SH-SY5Y (cell line): ENCODE results near the gene RNF225.

Experiments used
- GATA2 ChIP-seq: IDR thresholded peaks from 2 replicates; pipeline ENCODE4 v1.6.1; 2011; ENCODE audit warnings: mild to moderate bottlenecking, low read depth, low read length
- GATA3 ChIP-seq: IDR thresholded peaks from 2 replicates; pipeline ENCODE4 v1.6.1; 2011; ENCODE audit warnings: low read depth, mild to moderate bottlenecking, low read length, moderate library complexity

Gene RNF225

DNA sequence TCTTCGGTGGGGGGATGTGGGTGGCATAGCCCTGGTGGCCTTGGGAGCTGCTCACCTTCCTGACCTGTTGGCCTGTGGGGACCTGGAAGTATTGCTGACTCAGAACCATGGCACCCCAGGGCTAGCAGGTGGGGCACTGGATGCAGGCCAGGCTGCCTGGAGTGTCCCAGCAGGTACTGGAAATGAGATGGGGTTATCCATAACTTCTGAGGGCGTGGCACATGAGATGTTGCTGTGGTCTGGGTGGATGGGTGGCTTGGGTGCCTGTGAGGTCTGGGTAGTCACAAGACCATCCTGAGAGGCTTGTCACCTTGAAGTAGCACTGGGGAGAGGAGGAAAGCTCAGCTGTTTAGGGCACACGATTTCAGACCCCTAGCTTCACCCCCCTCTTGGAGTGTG lies 636 bp upstream of the RNF225 start:
- TF ChIP-seq GATA2 = no peak
- TF ChIP-seq GATA3 = no peak

DNA sequence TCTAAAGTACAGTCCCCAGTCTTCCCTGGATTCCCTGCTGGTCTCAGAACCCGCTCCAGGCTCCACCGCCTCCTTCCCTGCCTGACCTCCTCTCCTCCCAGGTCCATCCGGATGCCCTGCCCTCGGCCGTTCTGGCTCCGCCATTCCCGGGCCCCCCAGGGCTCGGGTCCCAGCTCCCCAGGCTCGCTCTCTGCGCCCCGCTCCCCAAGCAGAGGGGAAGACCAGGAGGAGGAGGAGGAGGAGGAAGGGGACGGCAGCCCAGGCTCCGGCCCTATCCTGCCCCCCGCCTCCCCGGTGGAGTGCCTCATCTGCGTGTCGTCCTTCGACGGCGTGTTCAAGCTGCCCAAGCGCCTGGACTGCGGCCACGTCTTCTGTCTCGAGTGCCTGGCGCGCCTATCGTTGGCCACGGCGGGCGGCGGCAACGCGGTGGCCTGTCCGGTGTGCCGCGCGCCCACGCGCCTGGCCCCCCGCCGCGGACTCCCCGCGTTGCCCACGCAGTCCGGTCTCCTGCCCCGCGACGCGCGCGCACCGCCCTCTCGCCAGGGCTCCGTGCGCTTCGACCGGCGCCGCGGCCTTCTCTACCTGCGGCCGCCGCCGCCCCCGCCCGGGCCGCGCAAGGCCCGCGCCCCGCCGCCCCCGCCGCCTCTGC lies 647 bp downstream of the RNF225 start:
- TF ChIP-seq GATA3 = no peak
- TF ChIP-seq GATA2 = no peak

DNA sequence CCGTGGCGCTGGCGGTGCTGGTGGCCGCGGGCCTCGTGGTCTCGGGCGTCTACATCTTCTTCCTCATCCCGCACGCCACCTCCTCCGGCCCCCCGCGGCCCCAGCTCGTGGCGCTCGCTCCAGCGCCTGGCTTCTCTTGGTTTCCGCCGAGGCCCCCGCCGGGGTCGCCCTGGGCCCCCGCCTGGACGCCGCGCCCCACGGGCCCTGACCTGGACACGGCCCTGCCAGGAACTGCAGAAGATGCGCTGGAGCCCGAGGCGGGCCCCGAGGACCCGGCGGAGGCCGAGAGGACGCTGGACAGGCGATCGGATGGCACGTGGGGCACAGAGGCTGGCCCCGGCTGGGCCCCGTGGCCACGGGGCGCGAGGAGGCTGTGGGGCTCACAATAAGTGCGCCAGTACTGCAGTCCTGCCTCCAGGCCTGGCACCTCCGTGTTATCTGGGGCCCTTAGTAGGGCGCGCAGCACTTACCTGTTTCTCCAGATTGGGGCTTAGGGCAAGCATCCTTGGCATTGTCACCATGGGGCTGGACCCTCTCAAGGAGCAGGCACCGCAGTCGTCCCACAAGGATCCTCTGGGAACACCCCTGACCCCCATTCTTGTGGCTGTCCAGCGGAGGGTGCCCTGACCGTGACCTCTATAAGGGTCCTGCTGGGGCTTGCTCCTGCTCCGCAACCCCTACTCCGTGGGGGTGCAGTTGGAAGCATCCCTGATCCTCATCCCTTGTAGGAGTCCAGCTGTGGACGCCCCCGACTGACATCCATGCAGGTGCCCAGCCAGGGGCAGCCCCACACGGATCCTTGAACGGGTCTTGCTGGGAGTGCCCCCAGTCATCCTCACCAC lies 1.5 kb downstream of the RNF225 start:
- TF ChIP-seq GATA2 = no peak

DNA sequence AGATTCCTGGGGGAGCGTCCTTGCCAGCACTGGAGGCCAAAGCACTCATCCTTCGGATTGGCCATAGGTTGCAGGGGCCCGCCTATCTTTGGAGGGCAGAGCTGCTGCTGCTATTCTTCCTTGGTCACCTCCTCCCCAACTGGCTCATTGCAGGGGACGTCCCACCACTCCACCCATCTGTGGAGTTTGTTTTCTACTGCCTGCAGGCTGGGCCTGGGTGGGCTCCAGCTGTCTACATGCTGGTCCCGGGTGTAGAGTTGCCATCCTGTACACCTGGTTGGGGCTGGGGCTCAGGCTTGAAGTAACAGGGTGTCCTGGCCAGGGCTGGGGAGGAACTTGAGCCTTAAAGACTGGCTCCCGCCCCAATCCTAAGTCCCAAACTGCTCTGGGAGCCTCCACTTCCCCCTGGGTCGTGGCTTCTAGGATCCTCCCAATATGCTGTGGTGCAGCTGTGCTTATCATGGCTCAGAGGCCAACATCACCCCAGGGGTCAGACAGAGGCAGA lies 2.1 kb downstream of the RNF225 start:
- TF ChIP-seq GATA3 (no peak), GATA2 (no peak)

DNA sequence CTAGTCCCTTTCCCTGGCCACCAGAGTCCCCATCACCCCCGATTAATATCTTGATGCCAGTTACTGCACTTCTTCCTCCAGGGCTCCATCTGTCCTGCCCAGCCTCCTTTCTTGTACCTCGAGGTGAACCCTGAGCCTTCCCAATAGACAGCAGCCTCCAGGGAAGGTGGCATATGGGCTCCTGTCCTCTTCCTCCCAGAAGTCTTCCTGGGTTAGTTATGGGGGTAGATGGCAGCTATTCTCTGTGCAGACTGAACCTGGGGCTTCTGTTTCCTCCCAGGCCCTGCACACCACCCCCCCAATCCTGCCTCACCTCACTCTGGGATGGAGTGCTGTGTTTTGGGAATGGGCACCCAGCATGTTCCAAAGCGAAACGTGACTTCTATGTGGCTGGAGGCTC lies 2.6 kb downstream of the RNF225 start:
- TF ChIP-seq GATA2 = no peak
- TF ChIP-seq GATA3 = no peak

- TF ChIP-seq GATA2 (no peak), GATA3 (no peak)
These were observed 3.1 kb downstream of the RNF225 start for GRCh38 chr19:58398545-58398944.

DNA sequence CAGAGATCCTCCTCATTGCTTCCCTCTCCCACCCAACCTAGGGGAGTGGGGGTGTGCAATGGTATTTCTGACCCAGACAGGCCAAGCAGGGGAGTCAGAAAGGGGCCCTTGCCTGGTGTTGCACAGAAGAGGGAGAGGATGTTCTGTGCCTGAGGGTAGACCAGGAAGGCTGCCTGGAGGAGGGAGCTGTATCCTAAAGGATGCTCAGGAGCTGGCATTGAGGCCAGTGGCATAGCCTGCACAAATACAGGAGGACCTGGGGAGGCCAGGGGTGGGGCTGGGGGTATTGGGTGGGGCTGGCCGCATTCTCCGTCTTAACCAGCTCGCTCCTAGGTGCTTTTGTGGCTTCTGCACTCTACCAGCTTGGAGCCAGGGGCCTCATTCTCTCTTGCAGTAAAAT lies 4.4 kb downstream of the RNF225 start:
- TF ChIP-seq GATA3 = no peak
- no peak for TF ChIP-seq GATA2

GRCh38 chr19:58400316-58400915 lies 5.0 kb downstream of the RNF225 start:
- TF ChIP-seq GATA2 (no peak), GATA3 (no peak)

GRCh38 chr19:58400916-58401839 lies 5.7 kb downstream of the RNF225 start:
- TF ChIP-seq GATA3 = no peak
- no peak for TF ChIP-seq GATA2

- TF ChIP-seq GATA3 (no peak), GATA2 (no peak)
These were observed 6.5 kb downstream of the RNF225 start for GRCh38 chr19:58401840-58402421.

DNA sequence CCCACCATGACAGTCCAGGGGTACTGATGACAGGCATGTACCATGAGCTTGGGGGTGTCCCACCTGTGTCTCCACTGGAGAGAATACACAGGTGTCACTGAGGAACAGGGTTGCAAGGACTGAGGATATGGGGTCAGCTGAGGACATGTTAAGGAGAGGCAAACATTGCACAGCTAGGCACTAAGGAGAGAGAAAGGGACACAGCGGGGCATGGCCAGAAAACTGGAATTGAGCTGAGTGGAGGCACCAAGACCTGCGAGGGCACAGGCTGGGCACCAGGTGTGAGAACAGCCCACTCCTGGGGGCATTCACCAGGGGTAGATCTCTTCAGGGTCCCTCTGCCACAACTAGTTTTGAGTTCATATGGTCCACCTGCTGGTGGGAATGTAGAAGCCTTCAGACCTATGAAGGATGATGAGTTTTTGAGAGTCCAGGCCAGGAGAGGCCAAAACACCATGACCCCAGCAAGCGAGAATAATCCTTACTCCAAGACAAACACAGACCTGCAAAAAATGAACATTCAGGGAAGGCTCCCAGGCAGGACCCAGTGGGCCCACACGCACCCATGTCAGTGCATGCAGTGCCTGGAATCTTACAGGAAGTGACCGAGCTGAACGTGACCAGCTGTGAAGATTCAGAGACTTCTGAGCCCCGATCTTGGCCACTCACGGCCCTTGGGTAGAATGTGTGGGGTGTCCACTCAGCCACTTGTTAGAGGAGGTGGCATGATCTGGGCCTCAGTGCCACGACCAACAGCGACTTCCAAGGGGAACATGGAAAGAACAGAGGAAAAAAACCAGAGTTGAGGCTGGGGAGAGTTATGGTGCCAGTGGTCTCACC lies 11.6 kb downstream of the RNF225 start:
- TF ChIP-seq GATA3 = no peak
- TF ChIP-seq GATA2 = no peak

GRCh38 chr19:58407658-58408151 lies 12.2 kb downstream of the RNF225 start:
- TF ChIP-seq GATA3 (no peak), GATA2 (no peak)
